RWPE1 (cell line): Measurements from ENCODE around the gene SETBP1.

ENCODE experiments used
- CTCF ChIA-PET: fragments of 350-600 bp; sonication (Branson Sonifier 250); formaldehyde crosslinking; extraction: SDS; loops from one replicate; lab custom pipeline; 2021; lab: Yijun Ruan, JAX
- POLR2A ChIA-PET: fragments of 400-600 bp; formaldehyde crosslinking; extraction: SDS; loops from one replicate; lab custom pipeline; 2020; ENCODE audit warnings: antibody characterized with exemption; ENCODE audit not compliant: low non-redundant PET; lab: Yijun Ruan, JAX
- DNase-seq: peaks from one replicate; pipeline ENCODE4 v3.0.0; 2012; ENCODE audit warnings: low spot score
- H3K27ac ChIP-seq: fragments of 450-650 bp; 2 replicates; pipeline ENCODE4 v1.5.1; 2017
- TF ChIP-seq, protein P1 (sequence below): fragments of 450-650 bp; conservative IDR thresholded peaks from 2 replicates; pipeline ENCODE4 v1.5.1; 2017; ENCODE audit warnings: low read depth, mild to moderate bottlenecking

SETBP1 gene

DNA sequence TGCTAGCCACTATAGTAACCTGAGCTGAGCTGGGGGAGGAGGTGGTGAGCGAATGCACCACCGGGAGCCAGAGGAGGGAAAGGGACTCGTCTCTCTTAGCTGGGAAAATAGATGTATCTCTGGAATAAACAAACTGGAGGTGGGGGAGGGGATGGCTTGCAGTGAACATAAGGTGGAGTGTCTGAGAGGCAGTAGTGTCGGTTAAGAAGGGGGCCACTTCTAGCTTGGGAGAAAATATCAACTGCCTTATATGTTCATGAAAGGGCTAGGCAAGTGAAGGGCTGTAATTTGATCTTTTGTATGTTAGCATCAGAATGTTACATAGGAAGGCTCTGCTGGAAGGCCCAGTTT is 2.2 kb downstream of the SETBP1 start:
- TF ChIP-seq, protein P1, sequence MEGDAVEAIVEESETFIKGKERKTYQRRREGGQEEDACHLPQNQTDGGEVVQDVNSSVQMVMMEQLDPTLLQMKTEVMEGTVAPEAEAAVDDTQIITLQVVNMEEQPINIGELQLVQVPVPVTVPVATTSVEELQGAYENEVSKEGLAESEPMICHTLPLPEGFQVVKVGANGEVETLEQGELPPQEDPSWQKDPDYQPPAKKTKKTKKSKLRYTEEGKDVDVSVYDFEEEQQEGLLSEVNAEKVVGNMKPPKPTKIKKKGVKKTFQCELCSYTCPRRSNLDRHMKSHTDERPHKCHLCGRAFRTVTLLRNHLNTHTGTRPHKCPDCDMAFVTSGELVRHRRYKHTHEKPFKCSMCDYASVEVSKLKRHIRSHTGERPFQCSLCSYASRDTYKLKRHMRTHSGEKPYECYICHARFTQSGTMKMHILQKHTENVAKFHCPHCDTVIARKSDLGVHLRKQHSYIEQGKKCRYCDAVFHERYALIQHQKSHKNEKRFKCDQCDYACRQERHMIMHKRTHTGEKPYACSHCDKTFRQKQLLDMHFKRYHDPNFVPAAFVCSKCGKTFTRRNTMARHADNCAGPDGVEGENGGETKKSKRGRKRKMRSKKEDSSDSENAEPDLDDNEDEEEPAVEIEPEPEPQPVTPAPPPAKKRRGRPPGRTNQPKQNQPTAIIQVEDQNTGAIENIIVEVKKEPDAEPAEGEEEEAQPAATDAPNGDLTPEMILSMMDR: no peak
- no peak for DNase-seq
- H3K27ac ChIP-seq: no peak overlapping the region
- ChIA-PET POLR2A (no interaction called here), CTCF (no interaction called here)

GRCh38 chr18:44683556-44683955 is 2.9 kb downstream of the SETBP1 start:
- TF ChIP-seq, protein P1: no peak
- no peak overlapping the region for H3K27ac ChIP-seq
- ChIA-PET POLR2A (no interaction called here), CTCF (no interaction called here)
- DNase-seq: no peak

DNA sequence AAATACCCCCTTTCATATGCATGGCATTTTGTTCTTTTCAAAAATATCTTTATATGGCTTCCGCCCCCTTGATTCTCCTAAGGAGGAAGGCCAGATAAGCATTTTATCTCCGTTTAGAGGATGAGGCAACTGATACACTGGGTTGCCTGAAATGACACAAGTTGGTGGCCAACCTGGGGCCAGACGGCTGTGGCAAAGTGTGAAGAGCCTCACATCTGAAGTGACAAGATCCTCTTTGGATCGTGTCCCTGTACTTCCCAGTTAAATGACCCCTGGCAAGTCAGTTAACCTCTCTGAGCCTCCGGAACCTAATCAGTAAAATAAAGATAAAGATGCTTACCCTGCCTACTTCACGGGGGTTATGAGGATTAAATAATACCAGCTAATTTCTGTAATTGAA is 4.6 kb downstream of the SETBP1 start:
- ChIA-PET POLR2A (no interaction called here), CTCF (no interaction called here)
- no peak for DNase-seq
- TF ChIP-seq, protein P1: no peak
- H3K27ac ChIP-seq: no peak overlapping the region

DNA sequence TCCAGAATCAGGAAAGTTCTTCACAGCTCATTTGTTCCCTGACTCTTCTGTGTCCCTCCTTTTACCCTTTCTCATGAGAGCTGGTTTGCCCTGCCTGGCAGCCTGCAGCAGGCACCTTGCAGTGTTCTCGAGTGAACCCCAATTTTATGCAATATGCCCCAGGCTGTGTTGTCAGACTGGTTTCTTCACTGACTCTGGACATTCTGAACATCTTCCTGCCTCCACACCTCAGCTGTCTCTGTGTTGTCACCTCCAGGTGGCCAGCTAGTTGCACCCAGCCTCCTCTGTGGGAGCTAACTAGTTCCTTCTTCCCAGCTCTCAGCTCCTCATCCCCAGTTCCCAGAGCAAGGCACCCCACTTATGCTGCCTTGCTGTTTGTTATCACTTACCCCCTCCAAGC is 5.5 kb downstream of the SETBP1 start:
- no peak overlapping the region for H3K27ac ChIP-seq
- CTCF ChIA-PET: no interaction called here
- TF ChIP-seq, protein P1: no peak
- POLR2A ChIA-PET: no interaction called here
- DNase-seq: no peak

GRCh38 chr18:44687421-44687820 is 6.7 kb downstream of the SETBP1 start:
- TF ChIP-seq, protein P1: no peak
- ChIA-PET CTCF (no interaction called here), POLR2A (no interaction called here)
- no peak for DNase-seq
- no peak overlapping the region for H3K27ac ChIP-seq

DNA sequence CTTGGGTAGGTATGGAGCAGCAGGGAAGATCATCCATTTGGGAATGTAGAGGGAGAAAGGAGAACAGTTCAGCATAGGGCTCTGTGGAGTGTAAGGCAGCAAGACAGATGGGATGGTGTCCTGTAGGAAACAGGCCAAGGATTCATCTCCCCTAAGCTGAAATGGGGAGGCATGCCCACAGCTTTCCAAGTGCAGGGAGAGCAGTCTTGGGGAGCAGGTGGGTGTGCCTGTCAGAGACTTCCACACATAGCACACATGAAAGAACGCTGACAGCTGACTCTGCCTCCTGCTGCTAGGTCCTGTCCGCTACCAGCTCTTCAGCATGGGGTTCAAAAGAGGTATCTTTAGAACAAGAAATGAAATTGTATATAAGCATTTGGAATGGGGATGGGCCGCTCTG is 9.0 kb downstream of the SETBP1 start:
- DNase-seq: no peak
- ChIA-PET CTCF (no interaction called here), POLR2A (no interaction called here)
- H3K27ac ChIP-seq: no peak overlapping the region
- TF ChIP-seq, protein P1: no peak
